HepG2 (cell line): ENCODE measurements around the gene SSBP4. TPM values are rescaled to one million over a fixed set of nuclear protein-coding genes. Genes with fewer than 3 reads are reported as not detected.

Experiments
- ARNT ChIP-seq: fragments of 450-650 bp; IDR thresholded peaks from 2 replicates; pipeline ENCODE4 v1.6.1; 2017
- CENPT ChIP-seq: sonication (generic); formaldehyde crosslinking; IDR thresholded peaks from 2 replicates; pipeline ENCODE4 v1.8.0; 2022; ENCODE audit warnings: low read depth, mild to moderate bottlenecking, moderate library complexity, missing genetic modification reagents
- CREM ChIP-seq, 2 experiments: sonication (generic) in 1 of 2; formaldehyde crosslinking in 1 of 2; IDR thresholded peaks; 2 replicates each; pipeline versions ENCODE4 v1.4.0 to v1.6.1; 2016 to 2020; ENCODE audit warnings: antibody characterized with exemption in 1 of 2, mild to moderate bottlenecking in 1 of 2, missing genetic modification reagents in 1 of 2
- HNRNPK ChIP-seq: fragments of 200-400 bp; formaldehyde crosslinking; IDR thresholded peaks from 2 replicates; pipeline ENCODE4 v1.6.1; 2018; ENCODE audit warnings: low read length, low read depth, moderate library complexity, mild to moderate bottlenecking; ENCODE audit not compliant: poor library complexity, severe bottlenecking
- KDM5B ChIP-seq: sonication (generic); formaldehyde crosslinking; IDR thresholded peaks from 2 replicates; pipeline ENCODE4 v1.4.0; 2020; ENCODE audit warnings: missing genetic modification reagents, mild to moderate bottlenecking, borderline replicate concordance
- MEIS2 ChIP-seq: sonication (generic); formaldehyde crosslinking; IDR thresholded peaks from 2 replicates; pipeline ENCODE4 v1.9.0; 2021; ENCODE audit warnings: mild to moderate bottlenecking, missing genetic modification reagents
- PHF21A ChIP-seq: sonication (generic); formaldehyde crosslinking; IDR thresholded peaks from 2 replicates; pipeline ENCODE4 v1.5.0; 2020; ENCODE audit warnings: mild to moderate bottlenecking, missing genetic modification reagents
- PHF5A ChIP-seq: IDR thresholded peaks from one replicate; pipeline ENCODE4 v1.6.1; 2018; ENCODE audit warnings: low read depth, missing genetic modification reagents; ENCODE audit not compliant: unreplicated experiment
- TCF7 ChIP-seq: sonication (generic); IDR thresholded peaks from 2 replicates; pipeline ENCODE4 v1.6.1; 2016; ENCODE audit warnings: antibody characterized with exemption, low read depth
- TSC22D2 ChIP-seq: sonication (generic); formaldehyde crosslinking; IDR thresholded peaks from 2 replicates; pipeline ENCODE4 v1.5.1; 2020; ENCODE audit warnings: missing genetic modification reagents, mild to moderate bottlenecking, borderline replicate concordance
- XRCC5 ChIP-seq: fragments of 200-400 bp; formaldehyde crosslinking; optimal IDR thresholded peaks from 2 replicates; pipeline ENCODE3; 2017; ENCODE audit warnings: mild to moderate bottlenecking, low read length
- ZBTB21 ChIP-seq: sonication (generic); formaldehyde crosslinking; IDR thresholded peaks from 2 replicates; pipeline ENCODE4 v1.4.0; 2020; ENCODE audit warnings: missing genetic modification reagents
- ZFAT ChIP-seq: sonication (generic); formaldehyde crosslinking; conservative IDR thresholded peaks from 2 replicates; pipeline ENCODE4 v1.8.1; 2023; ENCODE audit warnings: missing genetic modification reagents, inconsistent platforms
- ZFX ChIP-seq: sonication (generic); formaldehyde crosslinking; IDR thresholded peaks from 2 replicates; pipeline ENCODE4 v1.4.0; 2020; ENCODE audit warnings: mild to moderate bottlenecking, low read depth, missing genetic modification reagents, moderate library complexity
- ZMYM3 ChIP-seq: sonication (generic); formaldehyde crosslinking; IDR thresholded peaks from 2 replicates; pipeline ENCODE4 v1.5.1; 2020; ENCODE audit warnings: mild to moderate bottlenecking, missing genetic modification reagents
- ZNF124 ChIP-seq: sonication (generic); formaldehyde crosslinking; IDR thresholded peaks from 2 replicates; pipeline ENCODE4 v1.4.0; 2020; ENCODE audit warnings: missing genetic modification reagents
- ZNF24 ChIP-seq: fragments of 450-650 bp; IDR thresholded peaks from 2 replicates; pipeline ENCODE4 v1.6.1; 2017; ENCODE audit warnings: antibody characterized with exemption, mild to moderate bottlenecking
- ZNF382 ChIP-seq: sonication (generic); formaldehyde crosslinking; IDR thresholded peaks from 2 replicates; pipeline ENCODE4 v1.5.0; 2020; ENCODE audit warnings: missing genetic modification reagents, mild to moderate bottlenecking, borderline replicate concordance
- ZNF432 ChIP-seq: sonication (generic); formaldehyde crosslinking; IDR thresholded peaks from 2 replicates; pipeline ENCODE4 v1.5.0; 2020; ENCODE audit warnings: missing genetic modification reagents, mild to moderate bottlenecking, borderline replicate concordance
- ZNF557 ChIP-seq: sonication (generic); formaldehyde crosslinking; IDR thresholded peaks from 2 replicates; pipeline ENCODE4 v1.4.0; 2020; ENCODE audit warnings: missing genetic modification reagents
- ZNF709 ChIP-seq: sonication (generic); formaldehyde crosslinking; IDR thresholded peaks from 2 replicates; pipeline ENCODE4 v1.5.0; 2020; ENCODE audit warnings: mild to moderate bottlenecking, missing genetic modification reagents
- ZNF75D ChIP-seq: sonication (generic); formaldehyde crosslinking; IDR thresholded peaks from 2 replicates; pipeline ENCODE4 v1.8.1; 2023; ENCODE audit warnings: missing genetic modification reagents, mild to moderate bottlenecking, borderline replicate concordance
- ZNF766 ChIP-seq: sonication (generic); formaldehyde crosslinking; IDR thresholded peaks from 2 replicates; pipeline ENCODE4 v1.5.0; 2020; ENCODE audit warnings: missing genetic modification reagents, borderline replicate concordance
- ZNF83 ChIP-seq: sonication (generic); formaldehyde crosslinking; IDR thresholded peaks from 2 replicates; pipeline ENCODE4 v1.4.0; 2020; ENCODE audit warnings: missing genetic modification reagents, mild to moderate bottlenecking, borderline replicate concordance
- polyA plus RNA-seq, 8 experiments: library from polyadenylated mRNA; depleted of rRNA in 3 of 8; stranded (reverse) in 7 of 8; unstranded in 1 of 8; fragments of >200 nt; fragmentation: Illumina TruSeq in 4 of 8; extraction: Trizol in 4 of 8; gene quantifications; 2 replicates each; pipeline versions ENCODE4 v1.2.1 to v1.2.3, GENCODE V29; 2011 to 2016; ENCODE audit warnings: low read depth in 4 of 8, missing spikeins in 1 of 8, mixed read lengths in 1 of 8; ENCODE audit not compliant: insufficient read depth in 1 of 8
- total RNA-seq, 5 experiments: library from RNA; depleted of rRNA; stranded (reverse); fragments of >200 nt; fragmentation: Illumina TruSeq; extraction: Trizol; gene quantifications; 2 replicates each; pipeline ENCODE4 v1.2.3, GENCODE V29; 2016; ENCODE audit warnings: low read depth in 1 of 5
- TF ChIP-seq, protein P1 (sequence below), 2 experiments: sonication (generic) in 1 of 2; formaldehyde crosslinking in 1 of 2; IDR thresholded peaks; 2 replicates each; pipeline versions ENCODE4 v1.5.1 to v1.6.1; 2011 to 2020; ENCODE audit warnings: borderline replicate concordance in 1 of 2, low read depth in 1 of 2, low read length in 1 of 2, mild to moderate bottlenecking in 1 of 2, missing genetic modification reagents in 1 of 2, moderate library complexity in 1 of 2
- TF ChIP-seq, protein P2 (sequence below): sonication (generic); formaldehyde crosslinking; IDR thresholded peaks from 2 replicates; pipeline ENCODE4 v1.5.0; 2020; ENCODE audit warnings: mild to moderate bottlenecking, missing genetic modification reagents
- TF ChIP-seq, protein P3 (sequence below): sonication (generic); formaldehyde crosslinking; IDR thresholded peaks from 2 replicates; pipeline ENCODE4 v1.4.0; 2020; ENCODE audit warnings: low read depth, mild to moderate bottlenecking, missing genetic modification reagents

Gene SSBP4
- total and polyA plus RNA-seq, 2 of the 13 experiments (the other 11 are each of a cell fraction or from before 2014, with no cell fraction given), result 20.8 to 39.5 TPM

DNA sequence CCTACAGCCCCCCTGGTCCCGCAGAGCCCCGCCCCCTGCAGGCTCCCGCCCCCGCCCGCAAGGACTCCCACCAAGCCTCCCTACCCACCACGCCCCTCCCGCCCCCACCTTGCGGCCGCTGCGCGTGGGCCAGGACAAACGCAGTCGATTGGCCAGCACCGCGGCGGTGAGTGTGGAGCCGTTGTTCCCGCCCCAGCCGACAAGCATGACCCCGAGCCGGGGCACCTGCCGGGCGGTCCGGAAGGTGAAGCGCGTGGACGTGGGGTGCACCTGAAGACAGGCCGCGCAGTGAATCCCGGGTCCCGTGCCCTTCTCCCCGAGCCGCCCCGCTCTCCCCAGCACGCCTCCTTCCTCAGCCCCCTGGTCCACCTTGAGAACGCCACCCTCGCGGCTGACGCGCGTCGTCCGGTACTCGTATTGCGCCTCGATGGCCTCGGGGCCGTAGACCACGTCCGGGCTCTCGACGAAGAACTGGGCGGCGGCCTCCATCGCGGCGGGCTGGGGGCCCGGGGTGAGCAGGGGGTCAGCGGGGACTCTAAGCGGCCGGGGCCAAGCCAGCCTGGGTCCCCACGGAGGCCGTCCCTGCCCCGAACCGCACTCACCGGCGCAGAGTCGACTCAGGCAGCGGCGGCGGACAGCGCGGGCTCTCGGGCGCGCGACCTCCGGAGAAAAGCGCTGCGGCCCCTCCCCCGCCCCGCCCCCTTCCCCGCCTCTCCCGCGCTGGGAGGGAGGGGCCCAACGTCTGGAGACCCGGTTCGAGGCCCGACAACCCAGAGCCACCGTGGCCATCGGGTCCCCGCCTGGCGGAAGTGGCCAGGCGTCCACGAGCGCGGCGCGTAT is 18.5 kb downstream of the SSBP4 start, which contains the start of gene ISYNA1 (continued):
- TF ChIP-seq ZNF124 (CRISPR knock-in tag), result no peak
- TF ChIP-seq ZFX (CRISPR knock-in tag), result no peak
- TF ChIP-seq, protein P1, sequence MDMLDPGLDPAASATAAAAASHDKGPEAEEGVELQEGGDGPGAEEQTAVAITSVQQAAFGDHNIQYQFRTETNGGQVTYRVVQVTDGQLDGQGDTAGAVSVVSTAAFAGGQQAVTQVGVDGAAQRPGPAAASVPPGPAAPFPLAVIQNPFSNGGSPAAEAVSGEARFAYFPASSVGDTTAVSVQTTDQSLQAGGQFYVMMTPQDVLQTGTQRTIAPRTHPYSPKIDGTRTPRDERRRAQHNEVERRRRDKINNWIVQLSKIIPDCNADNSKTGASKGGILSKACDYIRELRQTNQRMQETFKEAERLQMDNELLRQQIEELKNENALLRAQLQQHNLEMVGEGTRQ (IDR thresholded peaks at IDR 0.05; ENCODE audit: low read depth, low read length), result no peak
- TF ChIP-seq, protein P1 (CRISPR knock-in tag; IDR thresholded peaks at IDR 0.05; ENCODE audit: borderline replicate concordance), result no peak
- TF ChIP-seq XRCC5, result no peak
- TF ChIP-seq ZNF24, result no peak
- TF ChIP-seq ZNF75D, result no peak
- TF ChIP-seq CENPT (CRISPR knock-in tag), result no peak; the same call in 1 of the 2 replicates
- TF ChIP-seq ZNF382 (CRISPR knock-in tag), result no peak
- TF ChIP-seq ZFAT, result no peak
- no peak for TF ChIP-seq ZNF432 (CRISPR knock-in tag)
- no peak for TF ChIP-seq CREM (IDR thresholded peaks at IDR 0.05)
- TF ChIP-seq CREM (CRISPR knock-in tag; IDR thresholded peaks at IDR 0.05), result no peak; the same call in 1 of the 2 replicates
- TF ChIP-seq ZMYM3, result no peak
- TF ChIP-seq ZNF83 (CRISPR knock-in tag), result no peak
- no peak for TF ChIP-seq TSC22D2 (CRISPR knock-in tag)
- TF ChIP-seq HNRNPK, result peak; percentile 52
- no peak for TF ChIP-seq MEIS2
- no peak for TF ChIP-seq PHF21A (CRISPR knock-in tag)
- no peak for TF ChIP-seq ZBTB21
- TF ChIP-seq, protein P2, sequence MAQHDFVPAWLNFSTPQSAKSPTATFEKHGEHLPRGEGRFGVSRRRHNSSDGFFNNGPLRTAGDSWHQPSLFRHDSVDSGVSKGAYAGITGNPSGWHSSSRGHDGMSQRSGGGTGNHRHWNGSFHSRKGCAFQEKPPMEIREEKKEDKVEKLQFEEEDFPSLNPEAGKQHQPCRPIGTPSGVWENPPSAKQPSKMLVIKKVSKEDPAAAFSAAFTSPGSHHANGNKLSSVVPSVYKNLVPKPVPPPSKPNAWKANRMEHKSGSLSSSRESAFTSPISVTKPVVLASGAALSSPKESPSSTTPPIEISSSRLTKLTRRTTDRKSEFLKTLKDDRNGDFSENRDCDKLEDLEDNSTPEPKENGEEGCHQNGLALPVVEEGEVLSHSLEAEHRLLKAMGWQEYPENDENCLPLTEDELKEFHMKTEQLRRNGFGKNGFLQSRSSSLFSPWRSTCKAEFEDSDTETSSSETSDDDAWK (CRISPR knock-in tag), result no peak
- no peak for TF ChIP-seq KDM5B
- TF ChIP-seq, protein P3, sequence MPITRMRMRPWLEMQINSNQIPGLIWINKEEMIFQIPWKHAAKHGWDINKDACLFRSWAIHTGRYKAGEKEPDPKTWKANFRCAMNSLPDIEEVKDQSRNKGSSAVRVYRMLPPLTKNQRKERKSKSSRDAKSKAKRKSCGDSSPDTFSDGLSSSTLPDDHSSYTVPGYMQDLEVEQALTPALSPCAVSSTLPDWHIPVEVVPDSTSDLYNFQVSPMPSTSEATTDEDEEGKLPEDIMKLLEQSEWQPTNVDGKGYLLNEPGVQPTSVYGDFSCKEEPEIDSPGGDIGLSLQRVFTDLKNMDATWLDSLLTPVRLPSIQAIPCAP (CRISPR knock-in tag), result no peak
- no peak for TF ChIP-seq ARNT
- no peak for TF ChIP-seq TCF7
- TF ChIP-seq ZNF557 (CRISPR knock-in tag), result no peak
- no peak for TF ChIP-seq ZNF766 (CRISPR knock-in tag)
- no peak for TF ChIP-seq PHF5A (CRISPR knock-in tag)
- TF ChIP-seq ZNF709 (CRISPR knock-in tag), result no peak
